Ramos (cell line): Measurements from ENCODE around the gene RPL32.
"Not testable (repeated sequence)": the region's sequence is repeated elsewhere in the genome, so short reads cannot be mapped to it uniquely, and the experiment has no call there.

Source experiments
- in situ Hi-C: fragments of 300-500 bp; cut with MboI; formaldehyde crosslinking; loops from one replicate; pipeline ENCODE4 v1.14.3; 2022; ENCODE audit warnings: low sequenced_read_pairs; ENCODE audit not compliant: unreplicated experiment

Gene RPL32

DNA sequence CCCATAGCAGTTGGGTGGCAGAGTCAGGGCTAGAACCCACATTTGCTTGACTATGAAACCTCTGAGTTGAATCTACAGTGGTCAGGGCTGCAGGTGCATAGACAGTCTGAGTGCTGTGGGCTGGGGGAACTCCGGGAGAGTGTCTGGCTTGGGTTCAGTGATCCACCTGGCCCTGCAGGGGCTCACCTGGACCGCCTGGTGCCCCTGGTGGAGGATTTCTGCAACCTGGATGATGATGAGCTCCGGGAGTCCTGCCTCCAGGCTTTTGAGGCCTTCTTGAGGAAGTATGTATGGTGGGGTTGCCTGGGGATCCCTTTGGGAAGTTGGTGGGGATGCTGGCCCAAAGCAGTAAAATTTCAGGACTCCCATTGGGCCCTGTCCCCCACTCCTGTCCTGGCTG is 28.6 kb downstream of the RPL32 start:
- in situ Hi-C loops = no loop called here

DNA sequence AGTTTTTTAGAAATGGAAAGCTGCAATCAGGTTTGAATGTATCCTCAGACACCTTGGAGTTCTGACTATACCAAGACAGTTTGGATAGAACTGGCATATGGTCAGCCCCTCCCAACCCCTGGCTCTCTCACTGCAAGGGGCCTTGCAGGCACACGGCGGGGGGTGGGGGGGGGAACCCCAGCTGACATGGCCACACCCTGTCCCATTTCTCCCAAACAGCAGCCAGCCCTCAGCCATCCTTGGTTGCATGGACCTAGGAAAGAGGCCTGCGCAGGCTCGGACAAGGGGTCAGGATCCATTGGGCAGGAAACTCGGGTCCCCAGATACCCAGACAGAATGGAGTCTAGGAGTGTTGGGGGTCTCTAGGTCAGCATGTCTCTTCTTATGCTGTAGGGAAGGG is 30.4 kb downstream of the RPL32 start:
- in situ Hi-C loops = no loop called here

DNA sequence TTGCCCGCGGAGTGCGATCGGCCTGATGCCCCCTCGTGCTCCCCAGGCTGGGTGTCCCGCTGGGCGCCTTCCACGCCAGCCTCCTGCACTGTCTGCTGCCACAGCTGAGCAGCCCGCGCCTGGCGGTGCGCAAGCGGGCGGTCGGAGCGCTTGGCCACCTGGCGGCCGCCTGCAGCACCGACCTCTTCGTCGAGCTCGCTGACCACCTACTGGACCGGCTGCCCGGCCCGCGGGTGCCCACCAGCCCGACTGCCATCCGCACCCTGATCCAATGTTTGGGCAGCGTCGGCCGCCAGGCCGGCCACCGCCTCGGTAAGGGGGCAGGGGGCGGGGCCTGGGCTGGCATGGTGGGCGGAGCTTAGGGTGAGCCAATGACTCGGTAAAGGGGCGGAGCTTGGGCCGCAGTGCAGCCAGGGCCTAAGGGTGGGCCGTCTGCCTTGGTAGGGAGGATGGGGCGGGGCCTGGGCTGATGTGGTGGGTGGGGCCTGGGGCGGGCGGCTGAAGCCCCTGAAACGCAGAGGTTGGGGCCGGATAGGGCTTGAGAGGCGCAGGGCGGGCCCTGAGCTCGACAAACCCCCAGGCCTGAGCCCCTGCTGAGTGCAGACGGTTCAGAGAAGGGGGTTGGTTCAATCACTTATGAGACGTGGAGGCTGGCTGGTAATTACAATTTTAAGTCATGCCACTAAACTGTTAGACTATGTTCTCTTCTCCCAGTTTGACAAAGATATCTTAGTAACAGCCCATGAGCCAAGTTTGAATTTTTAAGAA is 31.2 kb downstream of the RPL32 start:
- in situ Hi-C loops = no loop called here

DNA sequence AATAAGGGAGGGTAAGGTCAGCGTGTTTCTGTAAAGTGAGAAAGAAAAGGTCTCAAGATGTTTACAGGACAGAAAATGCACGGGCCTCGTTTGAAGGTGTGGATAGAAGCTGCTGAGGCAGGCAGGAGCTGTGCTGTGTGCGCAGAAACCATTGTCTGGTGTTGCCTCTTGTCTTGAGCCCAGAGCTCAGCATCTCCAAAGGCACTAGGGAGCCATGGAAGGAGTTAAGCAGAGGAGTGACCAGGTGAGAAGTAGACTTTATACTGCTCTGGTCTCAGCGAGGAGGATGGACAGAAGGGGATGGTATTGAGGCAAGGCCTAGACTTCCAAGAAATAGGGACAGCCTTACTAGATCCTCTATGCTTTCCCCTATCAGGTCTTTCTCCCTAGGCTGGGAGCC is 31.9 kb downstream of the RPL32 start:
- in situ Hi-C loops = no loop called here

DNA sequence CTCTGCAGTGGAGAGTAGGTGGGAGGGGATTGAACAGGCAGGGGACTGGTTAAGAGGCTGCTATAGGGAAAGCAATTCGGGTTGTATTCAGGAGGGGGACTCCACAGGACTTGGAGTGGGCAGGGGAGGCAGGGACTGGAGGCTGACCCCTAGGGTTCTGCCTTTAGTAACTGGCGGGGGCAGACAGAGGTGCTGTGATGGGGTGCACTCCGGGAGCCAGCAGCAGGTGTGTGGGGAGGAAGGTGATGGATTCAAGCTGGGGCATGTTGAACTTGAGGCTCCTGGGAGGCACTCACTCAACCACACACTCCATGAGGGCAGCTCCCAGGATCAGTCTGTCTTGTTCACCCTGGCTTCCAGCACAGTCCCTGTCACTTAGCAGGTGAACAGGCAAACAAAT is 32.4 kb downstream of the RPL32 start:
- in situ Hi-C loops = no loop called here

DNA sequence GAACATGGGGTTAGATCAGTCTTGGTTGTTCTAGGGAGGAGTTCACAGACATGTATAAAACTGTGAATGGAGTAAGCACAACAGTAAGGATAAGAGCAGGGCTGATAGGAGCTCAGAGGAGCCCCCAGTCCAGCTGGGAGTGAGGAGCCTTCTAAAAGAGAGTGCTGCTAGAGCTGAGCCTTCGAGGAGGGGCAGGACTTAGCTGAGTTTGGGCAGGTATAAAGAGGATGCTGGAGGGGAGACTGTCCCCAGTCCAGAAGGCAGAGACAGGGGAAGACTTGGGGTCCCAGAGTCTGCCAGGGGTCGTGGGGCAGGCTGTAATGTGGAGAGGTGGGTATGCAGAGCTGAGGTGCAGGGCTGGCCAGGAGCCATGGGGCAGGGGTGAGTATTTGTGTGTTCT is 32.8 kb downstream of the RPL32 start:
- in situ Hi-C loops = no loop called here

DNA sequence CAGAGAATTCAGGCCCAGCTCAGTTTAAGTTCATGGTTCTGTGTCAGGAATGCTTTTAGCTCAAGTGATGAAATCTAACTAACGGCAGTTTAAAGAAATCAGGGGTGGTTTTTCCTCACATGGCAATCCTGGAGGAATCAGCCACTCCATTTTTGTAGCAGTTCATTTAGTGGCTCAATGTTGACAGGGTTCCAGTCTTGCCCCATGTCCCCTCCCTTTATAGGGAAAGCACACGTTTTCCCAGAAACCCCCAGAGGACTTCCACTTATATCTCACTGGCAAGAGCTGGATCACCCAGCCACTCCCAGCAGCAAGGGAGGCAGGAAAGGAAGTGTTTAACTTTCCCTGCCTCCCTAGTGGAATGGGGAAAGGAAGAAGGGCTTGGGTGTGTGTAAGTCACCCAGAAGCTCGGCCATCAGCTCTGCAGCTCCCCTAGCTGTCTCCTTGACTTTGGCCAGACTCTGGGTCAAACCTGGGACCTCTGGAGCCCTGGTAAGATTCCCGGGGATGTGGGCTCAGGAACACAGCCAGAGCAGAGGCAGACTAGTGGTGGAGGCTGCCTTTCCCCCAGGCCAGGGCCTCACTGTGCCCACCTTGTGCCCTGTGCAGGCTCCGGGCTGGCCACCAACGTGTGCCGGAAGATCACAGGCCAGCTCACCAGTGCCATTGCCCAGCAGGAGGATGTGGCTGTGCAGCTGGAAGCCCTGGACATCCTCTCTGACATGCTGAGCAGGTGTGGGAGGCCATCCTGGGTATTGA is 33.6 kb downstream of the RPL32 start:
- in situ Hi-C loops = no loop called here

DNA sequence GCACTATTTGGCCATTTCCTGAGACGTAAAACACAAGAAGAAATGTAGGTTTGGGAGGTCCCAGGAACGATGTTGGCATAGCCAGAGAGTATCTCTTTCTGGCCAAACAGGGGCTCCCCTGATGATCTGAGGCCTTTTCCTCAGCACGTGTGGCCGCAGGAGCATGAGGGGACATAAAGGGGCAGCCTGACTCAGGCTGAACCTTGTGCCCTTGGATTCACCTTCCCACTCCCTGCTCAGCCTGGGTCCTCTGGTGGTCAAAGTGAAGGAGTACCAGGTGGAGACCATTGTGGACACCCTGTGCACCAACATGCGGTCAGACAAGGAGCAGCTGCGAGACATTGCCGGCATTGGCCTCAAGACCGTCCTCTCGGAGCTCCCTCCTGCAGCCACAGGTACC is 34.3 kb downstream of the RPL32 start:
- in situ Hi-C loops = no loop called here

DNA sequence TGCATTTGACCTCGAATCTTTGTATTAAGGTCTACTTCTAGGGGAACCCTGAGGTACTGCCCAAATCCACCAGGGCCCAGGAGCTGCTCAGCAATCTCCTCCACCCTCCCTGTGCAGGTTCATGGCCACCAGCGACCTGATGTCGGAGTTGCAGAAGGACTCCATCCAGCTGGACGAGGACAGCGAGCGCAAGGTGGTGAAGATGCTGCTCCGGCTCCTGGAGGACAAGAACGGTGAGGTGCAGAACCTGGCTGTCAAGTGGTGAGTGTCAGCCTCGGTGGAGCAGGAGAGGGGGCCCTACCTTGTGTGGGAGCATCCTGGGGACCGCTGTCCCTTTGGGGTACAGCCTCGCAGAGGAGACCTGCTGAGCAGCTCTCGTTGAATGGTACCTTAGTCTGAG is 38.0 kb downstream of the RPL32 start:
- in situ Hi-C loops = no loop called here

DNA sequence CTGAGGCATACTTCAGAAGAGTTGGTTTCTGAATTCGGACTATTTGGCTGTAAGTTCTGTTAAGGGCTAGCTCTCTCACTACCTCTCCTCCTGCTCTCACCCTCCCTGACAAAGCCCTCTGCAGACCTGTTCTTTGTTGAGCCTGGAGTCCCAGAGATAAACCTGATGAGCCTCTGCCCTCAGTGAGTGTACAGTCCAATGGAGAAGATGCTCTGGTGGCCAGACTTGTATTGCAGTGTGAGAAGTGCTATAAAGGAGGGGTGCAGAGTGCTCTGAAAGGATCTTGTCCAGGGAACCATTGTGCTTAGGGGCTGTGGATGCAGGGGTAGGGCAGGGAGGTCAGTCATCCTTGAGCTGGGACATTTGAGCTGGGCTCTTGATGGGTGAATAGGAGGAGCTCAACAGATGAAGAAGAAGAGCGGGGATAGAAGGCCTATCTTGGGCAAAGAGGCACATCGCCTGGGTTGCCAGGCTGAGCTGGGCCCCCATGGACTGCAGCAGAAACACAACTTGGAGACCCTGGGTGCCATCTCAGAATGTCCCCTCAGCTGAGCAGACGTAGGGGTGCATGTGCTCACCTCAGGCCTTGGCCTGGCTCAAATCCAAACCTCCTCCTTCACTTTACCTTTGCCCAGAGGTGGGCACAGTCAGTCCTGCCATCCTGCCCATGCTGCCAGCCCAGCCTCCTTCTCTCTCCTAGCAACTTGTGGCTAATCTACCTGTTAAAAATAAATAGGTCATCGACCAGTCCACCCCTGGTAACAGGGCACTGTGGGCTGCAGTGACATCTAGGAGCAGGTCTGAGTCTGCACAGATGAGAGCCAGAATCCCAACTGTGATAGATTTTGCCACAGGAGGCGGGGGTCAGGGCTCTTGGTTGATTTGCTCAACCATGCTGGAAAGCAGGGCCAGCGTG is 41.6 kb downstream of the RPL32 start:
- in situ Hi-C loops = no loop called here

DNA sequence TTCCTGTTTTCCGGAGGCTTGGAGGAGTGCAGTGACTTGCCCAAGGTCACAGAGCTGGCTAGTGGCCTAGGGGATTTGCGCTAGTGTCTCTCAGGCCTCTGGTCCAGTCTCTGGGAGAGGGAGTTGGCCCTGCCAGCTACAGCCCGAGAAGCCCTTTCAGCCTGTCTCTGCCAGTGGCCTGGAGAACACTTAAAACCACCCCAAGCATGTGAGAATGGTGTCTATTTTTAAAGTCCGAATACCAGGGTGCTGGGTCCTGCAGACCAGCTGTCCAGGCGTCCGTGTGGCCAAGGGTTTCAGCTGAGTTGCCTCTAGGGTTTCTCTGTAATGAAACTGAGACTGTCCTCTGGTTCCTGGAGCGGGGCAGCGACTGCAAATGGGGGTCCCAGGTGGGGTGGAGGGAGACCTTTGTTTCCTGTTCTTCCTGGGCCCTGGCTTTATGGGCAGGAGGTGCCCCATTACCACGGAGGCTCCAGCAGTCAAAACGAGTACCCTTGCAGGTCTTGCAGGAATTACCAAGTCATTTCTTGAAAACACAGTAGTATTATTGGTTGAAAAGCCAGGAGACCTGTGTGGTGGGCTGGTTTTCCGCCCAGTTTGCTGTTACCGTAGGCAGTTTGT is 42.7 kb downstream of the RPL32 start:
- in situ Hi-C loops = no loop called here

DNA sequence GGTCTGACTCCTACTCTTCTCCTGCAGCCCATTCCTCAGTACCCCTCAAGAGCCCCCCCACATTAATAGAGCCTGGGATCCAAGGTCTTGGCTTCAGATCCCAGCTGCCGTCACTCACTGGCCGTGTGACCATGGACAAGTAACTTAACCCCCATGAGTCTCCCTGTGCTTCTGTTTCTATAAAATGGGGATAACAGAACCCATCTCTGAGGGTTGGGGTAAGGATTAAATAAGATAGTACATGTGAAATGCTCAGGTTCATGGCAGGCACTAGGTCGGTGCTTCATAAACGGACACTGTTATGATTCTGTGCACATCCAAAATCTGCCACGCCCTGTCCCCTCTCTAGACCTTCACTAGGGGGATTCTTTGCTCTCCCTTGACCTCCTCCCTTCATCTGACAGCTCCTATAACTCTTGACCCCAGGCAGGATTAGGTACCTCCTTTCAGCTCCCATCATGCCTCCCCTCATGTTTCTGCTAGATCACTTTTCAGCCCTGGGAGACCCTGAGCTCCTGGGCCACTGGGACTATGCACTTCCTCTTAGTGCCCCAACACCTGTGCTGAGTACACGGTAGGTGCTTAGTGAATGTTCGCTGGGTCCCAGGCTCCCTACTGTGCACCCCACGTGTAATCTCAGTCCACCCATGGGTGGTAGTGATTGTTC is 43.3 kb downstream of the RPL32 start:
- in situ Hi-C loops = no loop called here

DNA sequence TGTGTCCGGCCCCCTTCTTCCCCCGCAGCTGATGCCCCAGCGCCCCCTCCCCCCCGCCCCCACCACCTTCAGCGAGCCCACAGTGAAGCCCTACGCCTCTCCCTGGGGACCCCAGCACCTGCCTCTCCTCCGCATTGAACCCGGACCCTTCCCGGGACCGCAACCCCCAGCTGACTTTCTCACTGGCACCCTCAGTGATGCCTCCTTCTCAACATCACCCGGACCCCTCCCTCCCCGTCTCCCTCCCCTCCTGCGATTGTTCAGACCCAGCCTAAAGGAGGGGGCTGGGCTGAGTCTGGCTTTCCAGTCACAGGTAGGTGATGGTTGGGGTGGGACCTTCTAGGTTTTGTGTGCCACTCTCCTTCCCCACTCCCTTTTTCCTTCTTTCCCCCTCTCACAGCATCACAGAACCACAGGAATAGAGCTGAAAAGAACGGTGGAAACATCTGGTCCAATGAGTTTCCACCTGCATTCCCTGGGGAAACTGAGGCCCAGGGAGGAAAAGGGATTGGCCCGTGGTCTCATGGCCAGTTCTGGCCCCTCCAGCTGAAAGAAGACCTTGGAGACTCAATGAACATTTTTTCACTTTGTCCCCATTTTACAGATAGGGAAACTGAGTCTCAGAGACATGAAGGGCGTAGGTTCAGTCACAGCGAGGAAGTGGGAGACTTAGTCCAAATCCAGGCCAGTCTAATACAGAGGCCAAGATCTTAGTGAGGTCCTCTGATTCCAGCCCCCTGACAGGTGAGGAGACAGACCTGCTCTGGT is 44.1 kb downstream of the RPL32 start:
- in situ Hi-C loops = no loop called here

DNA sequence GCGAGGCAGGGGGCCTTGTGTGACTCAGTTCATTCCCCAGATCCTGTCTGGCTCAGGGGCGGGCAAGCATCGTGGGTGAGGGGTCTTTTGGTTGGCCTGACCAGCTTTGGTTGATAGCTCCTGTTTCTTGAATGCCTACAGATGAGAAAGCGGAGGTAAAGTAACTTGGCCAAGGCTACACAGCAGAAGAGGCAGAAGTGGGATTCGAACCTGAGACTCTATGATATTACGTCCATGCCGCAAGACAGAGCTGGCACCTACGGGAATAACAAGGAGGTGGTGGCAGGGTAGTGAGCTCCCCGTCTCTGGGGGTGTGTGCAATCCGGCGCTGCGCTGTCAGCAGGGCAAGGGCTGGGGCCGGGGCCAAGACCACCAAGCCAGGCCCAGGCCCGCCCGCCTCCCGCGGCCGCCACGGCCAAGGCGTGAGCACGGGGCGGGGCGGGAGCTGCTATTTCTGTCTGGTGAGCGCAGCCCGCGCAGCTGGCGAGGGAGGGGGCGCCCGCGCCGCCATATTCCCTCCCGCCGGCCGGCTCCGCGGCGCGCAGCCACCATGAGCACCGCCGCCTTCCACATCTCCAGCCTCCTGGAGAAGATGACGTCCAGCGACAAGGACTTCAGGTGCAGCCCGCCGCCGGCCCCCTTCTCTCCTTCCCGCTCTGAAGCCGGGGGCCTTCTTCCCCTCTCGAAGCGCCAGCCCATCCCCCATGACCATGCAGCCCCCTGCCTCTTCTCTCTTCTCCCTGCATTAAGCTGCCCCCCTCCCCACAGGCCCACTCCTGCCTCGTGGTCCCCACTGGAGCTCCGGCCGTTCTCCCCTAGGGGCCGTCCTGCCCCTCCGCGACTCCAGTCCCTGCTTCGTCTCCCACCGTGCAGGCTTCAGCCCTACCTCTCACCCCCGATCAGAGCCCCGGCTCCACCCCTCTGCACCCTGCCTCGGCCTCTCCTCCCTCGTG is 44.9 kb downstream of the RPL32 start, which contains the start of gene CAND2:
CAND2 (plus strand) TSS at position 510 of the 953 bp plus-strand sequence; CDS start at position 551, 41 bp downstream.
- in situ Hi-C loops = no loop called here

DNA sequence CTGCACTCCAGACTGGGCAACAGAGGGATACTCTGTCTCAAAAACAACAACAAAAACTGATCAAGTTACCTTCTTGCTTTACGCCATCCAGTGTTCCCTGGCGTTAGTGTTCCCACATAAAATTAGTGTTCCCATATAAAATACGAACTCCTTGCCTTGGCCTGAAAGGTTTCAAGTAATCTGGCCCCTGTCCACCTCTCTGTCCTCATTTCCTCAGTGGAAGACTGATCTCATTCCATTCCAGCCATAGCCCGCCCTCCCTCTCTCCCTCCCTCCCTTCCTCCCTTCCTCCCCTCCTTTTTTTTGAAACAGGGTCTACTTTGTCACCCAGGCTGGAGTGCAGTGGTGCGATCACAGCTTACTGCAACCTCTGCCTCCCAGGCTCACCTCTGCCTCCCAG is 47.7 kb downstream of the RPL32 start:
- in situ Hi-C loops = no loop called here

DNA sequence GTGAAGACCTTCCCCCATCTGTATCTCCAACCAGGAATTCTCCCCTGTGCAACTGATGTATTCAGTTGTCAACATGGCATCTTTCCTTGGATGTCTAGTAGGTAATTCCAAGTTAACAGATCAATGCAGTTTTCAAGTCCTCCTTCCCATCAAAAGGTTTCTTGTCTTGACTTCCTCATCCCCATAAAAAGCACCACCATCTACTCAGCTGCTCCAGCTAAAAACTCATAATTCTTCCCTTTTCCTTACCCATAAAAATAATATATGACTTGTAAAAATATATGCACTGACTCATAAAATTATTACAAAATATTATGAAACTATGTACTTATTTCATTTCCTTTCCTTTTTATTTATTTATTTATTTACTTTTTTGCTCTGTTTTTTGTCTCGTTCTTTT is 49.9 kb downstream of the RPL32 start:
- in situ Hi-C loops = no loop called here

DNA sequence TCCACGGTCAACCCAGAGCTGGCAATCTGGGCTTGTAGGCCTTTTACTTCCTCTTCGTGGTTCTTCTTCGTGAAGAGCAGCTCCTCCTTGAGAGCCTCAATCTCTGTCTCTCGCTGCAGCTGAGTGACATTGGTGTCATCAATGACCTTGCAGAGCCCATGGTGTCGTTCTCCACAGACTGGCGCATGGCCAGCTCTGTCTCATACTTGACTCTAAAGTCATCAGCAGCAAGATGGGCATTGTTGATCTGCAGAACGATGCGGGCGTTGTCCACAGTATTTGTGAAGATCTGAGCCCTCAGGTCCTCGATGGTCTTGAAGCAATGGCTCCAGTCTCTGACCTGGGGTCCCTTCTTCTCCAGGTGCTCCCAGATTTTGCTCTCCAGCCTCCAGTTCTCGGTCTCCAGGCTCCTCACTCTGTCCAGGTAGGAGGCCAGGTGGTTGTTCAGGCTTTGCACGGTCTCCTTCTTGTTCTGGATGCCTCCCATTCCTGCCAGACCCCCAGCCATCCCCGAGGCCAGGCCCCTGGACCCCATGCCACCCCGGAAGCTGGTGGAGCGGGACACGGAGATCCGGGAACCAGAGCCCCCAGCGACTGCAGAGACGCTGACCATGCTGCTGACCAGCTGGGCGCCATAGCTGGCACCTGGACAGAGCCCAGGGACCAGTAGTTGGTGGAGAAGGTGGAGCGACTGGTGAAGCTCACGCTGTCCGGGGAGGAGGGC is 53.2 kb downstream of the RPL32 start:
- in situ Hi-C loops = not testable (repeated sequence)
